ENCODE measurements around the gene DROSHA.

DROSHA gene

DNA sequence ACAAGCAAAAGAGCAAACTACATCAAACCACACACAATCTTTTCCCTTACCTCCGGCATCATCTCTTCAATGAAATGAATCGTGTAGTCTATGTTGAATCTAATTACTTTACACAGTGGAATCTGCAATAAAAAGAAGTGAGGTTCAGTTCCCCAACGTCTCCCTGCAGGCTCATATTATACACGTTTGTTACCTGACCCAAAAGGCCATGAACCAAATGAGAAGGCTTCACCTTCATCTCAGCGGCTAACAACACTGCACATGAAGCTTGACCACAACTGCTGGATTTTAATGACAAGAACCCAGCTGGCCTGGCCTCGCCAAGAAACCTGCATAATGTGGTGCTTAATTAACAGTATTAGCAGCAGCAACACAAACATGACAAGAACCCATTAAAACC, 45.5 kb downstream of the DROSHA start:
- no peaks in the 10 kb centered on the region for H3K4me1 Mint-ChIP-seq
- DNase-seq, result no peak
- H3K27me3 Mint-ChIP-seq, result no peaks in the 10 kb centered on the region
- no peak overlapping the region for H3K4me3 Mint-ChIP-seq
- no peak overlapping the region for H3K27ac Mint-ChIP-seq
- no peak for ATAC-seq
- H3K9me3 Mint-ChIP-seq, result no peaks in the 10 kb centered on the region

- Mint-ChIP-seq H3K4me1 (no peaks in the 10 kb centered on the region), H3K27me3 (no peaks in the 10 kb centered on the region), H3K9me3 (no peaks in the 10 kb centered on the region), H3K4me3 (no peak overlapping the region), H3K27ac (peak overlapping the region in 1 of 2 donors; percentile 14)
- ATAC-seq, result no peak
- no peak for DNase-seq
Observed at GRCh38 chr5:31485376-31486207, 46.3 kb downstream of the DROSHA start.

GRCh38 chr5:31481531-31482165, 50.2 kb downstream of the DROSHA start:
- H3K27ac Mint-ChIP-seq, result peak overlapping the region in 1 of 2 donors; percentile 37
- H3K27me3 Mint-ChIP-seq, result no peaks in the 10 kb centered on the region
- H3K4me3 Mint-ChIP-seq, result no peak overlapping the region
- H3K4me1 Mint-ChIP-seq, result no peaks in the 10 kb centered on the region
- ATAC-seq (no peak), DNase-seq (no peak)
- no peaks in the 10 kb centered on the region for H3K9me3 Mint-ChIP-seq

- no peak overlapping the region for H3K27ac Mint-ChIP-seq
- no peak overlapping the region for H3K4me3 Mint-ChIP-seq
- no peaks in the 10 kb centered on the region for H3K4me1 Mint-ChIP-seq
- ATAC-seq, result no peak
- H3K9me3 Mint-ChIP-seq, result no peaks in the 10 kb centered on the region
- DNase-seq, result no peak
- no peaks in the 10 kb centered on the region for H3K27me3 Mint-ChIP-seq
Observed at GRCh38 chr5:31479706-31480105, 52.2 kb downstream of the DROSHA start.

- DNase-seq, result no peak
- Mint-ChIP-seq H3K27me3 (no peaks in the 10 kb centered on the region), H3K4me3 (no peak overlapping the region), H3K27ac (no peak overlapping the region), H3K4me1 (no peaks in the 10 kb centered on the region), H3K9me3 (no peaks in the 10 kb centered on the region)
- no peak for ATAC-seq
Observed at GRCh38 chr5:31478901-31479300, 53.0 kb downstream of the DROSHA start.

DNA sequence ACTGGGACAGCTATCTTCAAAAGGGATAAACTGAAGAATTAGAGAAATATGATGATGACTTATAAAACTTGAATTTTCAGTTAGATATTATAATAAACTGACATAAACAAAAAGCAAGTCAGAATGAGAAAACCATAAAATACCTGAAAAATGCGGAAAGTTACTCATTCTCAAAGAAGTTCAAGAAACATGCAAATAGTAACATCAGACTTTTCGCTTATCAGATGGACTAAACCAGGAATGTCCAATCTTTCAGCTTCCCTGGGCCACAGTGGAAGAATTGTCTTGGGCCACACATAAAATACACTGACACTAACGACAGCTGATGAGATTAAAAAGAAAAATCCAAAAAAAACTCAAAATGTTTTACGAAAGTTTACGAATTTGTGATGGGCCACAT, 53.9 kb downstream of the DROSHA start:
- ATAC-seq (no peak), DNase-seq (no peak)
- Mint-ChIP-seq H3K27ac (no peak overlapping the region), H3K4me3 (no peak overlapping the region), H3K27me3 (no peaks in the 10 kb centered on the region), H3K4me1 (no peaks in the 10 kb centered on the region), H3K9me3 (no peaks in the 10 kb centered on the region)

- H3K27ac Mint-ChIP-seq, result no peak overlapping the region
- H3K4me3 Mint-ChIP-seq, result no peak overlapping the region
- H3K27me3 Mint-ChIP-seq, result no peaks in the 10 kb centered on the region
- no peaks in the 10 kb centered on the region for H3K9me3 Mint-ChIP-seq
- DNase-seq, result no peak
- no peaks in the 10 kb centered on the region for H3K4me1 Mint-ChIP-seq
- ATAC-seq, result no peak
Observed at GRCh38 chr5:31477516-31477915, 54.4 kb downstream of the DROSHA start.

DNA sequence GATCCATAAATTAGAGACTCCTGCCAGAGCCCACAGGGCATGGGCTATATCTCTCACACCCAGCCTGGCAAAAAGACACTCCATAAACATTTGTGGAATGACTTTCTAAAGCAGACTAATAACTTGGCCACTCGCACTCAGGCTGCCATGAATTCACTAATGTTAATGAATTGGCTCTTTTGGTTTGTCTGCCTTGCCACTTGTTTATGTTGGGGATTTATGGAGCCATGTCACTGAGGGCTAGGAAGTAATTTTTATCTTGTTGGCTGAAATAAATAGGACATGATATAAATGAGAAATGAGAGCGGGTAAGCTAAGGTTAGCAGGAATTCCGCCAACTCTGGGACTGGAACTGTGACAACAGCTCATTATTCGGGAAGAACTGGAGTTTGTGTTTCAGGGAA, 55.2 kb downstream of the DROSHA start:
- ATAC-seq, result no peak
- no peak overlapping the region for H3K4me3 Mint-ChIP-seq
- H3K4me1 Mint-ChIP-seq, result no peaks in the 10 kb centered on the region
- DNase-seq, result no peak
- H3K9me3 Mint-ChIP-seq, result no peaks in the 10 kb centered on the region
- no peak overlapping the region for H3K27ac Mint-ChIP-seq
- H3K27me3 Mint-ChIP-seq, result no peaks in the 10 kb centered on the region

GRCh38 chr5:31471916-31472315, 60.0 kb downstream of the DROSHA start:
- ATAC-seq (no peak), DNase-seq (no peak)
- H3K27me3 Mint-ChIP-seq, result no peaks in the 10 kb centered on the region
- no peak overlapping the region for H3K27ac Mint-ChIP-seq
- no peaks in the 10 kb centered on the region for H3K4me1 Mint-ChIP-seq
- no peaks in the 10 kb centered on the region for H3K9me3 Mint-ChIP-seq
- H3K4me3 Mint-ChIP-seq, result no peak overlapping the region

DNA sequence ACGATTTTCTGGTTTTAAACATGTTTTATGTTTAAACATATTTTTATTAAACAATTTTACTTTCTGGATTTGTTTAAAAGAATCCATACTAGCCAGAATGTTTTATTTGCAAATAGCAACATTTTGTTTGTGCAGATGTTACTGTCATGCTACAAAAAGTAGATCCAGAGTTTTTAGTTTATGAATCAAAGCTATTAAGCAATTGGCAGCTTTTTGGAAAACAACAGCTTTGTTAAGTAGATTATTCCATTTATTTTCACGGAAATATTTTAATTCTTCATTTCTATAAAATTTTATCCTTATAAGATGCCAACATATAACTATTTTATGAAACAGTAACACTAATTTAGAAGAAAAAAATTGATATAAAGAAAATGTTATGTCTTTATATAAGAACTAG, 60.9 kb downstream of the DROSHA start:
- Mint-ChIP-seq H3K4me1 (no peaks in the 10 kb centered on the region), H3K4me3 (no peak overlapping the region), H3K9me3 (no peaks in the 10 kb centered on the region), H3K27me3 (no peaks in the 10 kb centered on the region), H3K27ac (no peak overlapping the region)
- ATAC-seq, result no peak
- no peak for DNase-seq

DNA sequence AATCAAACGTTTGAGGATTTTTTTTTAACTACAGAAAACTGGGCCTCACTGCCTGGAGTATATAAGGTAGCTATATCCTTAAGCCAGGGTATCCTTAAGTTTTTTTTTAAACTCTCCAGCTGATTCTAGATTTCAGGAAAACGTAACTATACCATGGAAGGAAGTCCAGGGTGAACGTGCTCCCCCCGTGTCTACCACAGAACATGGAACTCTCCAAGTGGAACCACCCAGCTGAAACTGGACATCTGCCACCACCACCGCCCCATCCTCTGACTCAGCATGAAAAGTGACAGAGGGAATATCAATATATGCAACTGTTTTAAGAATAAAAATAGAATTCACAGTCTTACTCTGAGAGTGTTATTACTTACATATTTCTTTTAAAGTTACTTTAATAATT, 61.3 kb downstream of the DROSHA start:
- H3K9me3 Mint-ChIP-seq, result peaks cover 0 to 2% of the 10 kb centered on the region in 2 donors
- peak overlapping the region in 1 of 2 donors; percentile 34 for H3K27ac Mint-ChIP-seq
- no peak overlapping the region for H3K4me3 Mint-ChIP-seq
- H3K27me3 Mint-ChIP-seq, result no peaks in the 10 kb centered on the region
- no peak for ATAC-seq
- H3K4me1 Mint-ChIP-seq, result no peaks in the 10 kb centered on the region
- DNase-seq, result no peak

GRCh38 chr5:31469886-31470285, 62.0 kb downstream of the DROSHA start:
- ATAC-seq (no peak), DNase-seq (no peak)
- Mint-ChIP-seq H3K9me3 (peaks cover 6 to 7% of the 10 kb centered on the region in 2 donors), H3K27me3 (no peaks in the 10 kb centered on the region), H3K4me3 (no peak overlapping the region), H3K27ac (no peak overlapping the region), H3K4me1 (no peaks in the 10 kb centered on the region)

DNA sequence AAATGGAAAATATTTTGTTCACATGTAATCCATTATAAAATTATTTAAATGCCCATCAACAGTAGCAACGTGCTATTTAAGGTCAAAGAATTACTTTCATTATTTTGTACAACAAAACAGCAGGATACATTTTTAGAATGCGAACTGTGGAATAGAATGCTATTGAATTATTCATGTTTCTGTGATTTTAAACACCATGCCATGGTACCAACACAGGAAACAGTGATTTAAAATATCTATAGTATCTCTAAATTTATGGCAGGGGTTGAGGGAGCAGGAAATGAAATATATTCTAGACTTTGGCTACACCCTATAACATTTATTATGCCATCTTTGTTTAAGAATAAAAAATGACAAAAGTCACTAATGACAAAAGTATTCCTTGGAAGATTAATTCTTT, 62.4 kb downstream of the DROSHA start:
- no peak for DNase-seq
- Mint-ChIP-seq H3K27ac (no peak overlapping the region), H3K4me1 (no peaks in the 10 kb centered on the region), H3K27me3 (no peaks in the 10 kb centered on the region), H3K4me3 (no peak overlapping the region), H3K9me3 (peaks cover 7 to 8% of the 10 kb centered on the region in 2 donors)
- no peak for ATAC-seq

- H3K4me1 Mint-ChIP-seq, result no peaks in the 10 kb centered on the region
- H3K9me3 Mint-ChIP-seq, result peaks cover 21 to 27% of the 10 kb centered on the region in 2 donors
Observed at GRCh38 chr5:31465291-31465690, 66.6 kb downstream of the DROSHA start.

GRCh38 chr5:31464081-31464480, 67.8 kb downstream of the DROSHA start:
- no peaks in the 10 kb centered on the region for H3K4me1 Mint-ChIP-seq
- no peaks in the 10 kb centered on the region for H3K27me3 Mint-ChIP-seq
- peaks cover 21 to 37% of the 10 kb centered on the region in 2 donors for H3K9me3 Mint-ChIP-seq
- H3K27ac Mint-ChIP-seq, result no peak overlapping the region
- no peak overlapping the region for H3K4me3 Mint-ChIP-seq
- DNase-seq (no peak), ATAC-seq (no peak)

More at GRCh38 chr5:31465291-31465690, 66.6 kb downstream of the DROSHA start:
- ATAC-seq, result no peak
- Mint-ChIP-seq H3K27me3 (no peaks in the 10 kb centered on the region), H3K4me3 (no peak overlapping the region), H3K27ac (no peak overlapping the region)
- DNase-seq, result no peak

GRCh38 chr5:31463351-31463750, 68.5 kb downstream of the DROSHA start:
- DNase-seq (no peak), ATAC-seq (no peak)
- H3K4me1 Mint-ChIP-seq, result no peaks in the 10 kb centered on the region
- no peak overlapping the region for H3K4me3 Mint-ChIP-seq
- peaks cover 21 to 38% of the 10 kb centered on the region in 2 donors for H3K9me3 Mint-ChIP-seq
- no peaks in the 10 kb centered on the region for H3K27me3 Mint-ChIP-seq
- H3K27ac Mint-ChIP-seq, result no peak overlapping the region
